ENCODE results near the gene NOP58.

DNA sequence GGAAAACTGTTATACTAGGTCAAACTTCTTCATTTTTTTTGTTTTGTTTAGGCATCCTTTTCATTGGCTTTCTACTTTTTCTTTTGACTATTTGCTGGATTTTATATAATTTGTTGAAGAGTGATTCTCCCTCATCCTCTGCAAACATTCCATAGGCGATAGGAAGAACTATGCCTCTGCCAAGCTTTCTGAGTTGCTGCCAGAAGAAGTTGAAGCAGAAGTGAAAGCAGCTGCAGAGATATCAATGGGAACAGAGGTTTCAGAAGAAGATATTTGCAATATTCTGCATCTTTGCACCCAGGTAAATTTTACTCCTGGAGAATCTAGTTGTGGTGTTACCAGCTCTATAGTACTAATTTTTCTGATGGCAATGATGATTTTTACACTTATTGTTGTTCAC is 25.4 kb downstream of the NOP58 start:
- TF ChIP-seq, protein P1, sequence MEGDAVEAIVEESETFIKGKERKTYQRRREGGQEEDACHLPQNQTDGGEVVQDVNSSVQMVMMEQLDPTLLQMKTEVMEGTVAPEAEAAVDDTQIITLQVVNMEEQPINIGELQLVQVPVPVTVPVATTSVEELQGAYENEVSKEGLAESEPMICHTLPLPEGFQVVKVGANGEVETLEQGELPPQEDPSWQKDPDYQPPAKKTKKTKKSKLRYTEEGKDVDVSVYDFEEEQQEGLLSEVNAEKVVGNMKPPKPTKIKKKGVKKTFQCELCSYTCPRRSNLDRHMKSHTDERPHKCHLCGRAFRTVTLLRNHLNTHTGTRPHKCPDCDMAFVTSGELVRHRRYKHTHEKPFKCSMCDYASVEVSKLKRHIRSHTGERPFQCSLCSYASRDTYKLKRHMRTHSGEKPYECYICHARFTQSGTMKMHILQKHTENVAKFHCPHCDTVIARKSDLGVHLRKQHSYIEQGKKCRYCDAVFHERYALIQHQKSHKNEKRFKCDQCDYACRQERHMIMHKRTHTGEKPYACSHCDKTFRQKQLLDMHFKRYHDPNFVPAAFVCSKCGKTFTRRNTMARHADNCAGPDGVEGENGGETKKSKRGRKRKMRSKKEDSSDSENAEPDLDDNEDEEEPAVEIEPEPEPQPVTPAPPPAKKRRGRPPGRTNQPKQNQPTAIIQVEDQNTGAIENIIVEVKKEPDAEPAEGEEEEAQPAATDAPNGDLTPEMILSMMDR (conservative IDR thresholded peaks at IDR 0.05) = no peak
- no peak for TF ChIP-seq EZH2 (IDR thresholded peaks at IDR 0.05; ENCODE audit: low read depth)

All from PC-9 (cell line).